SJSA1 (cell line): ENCODE results near the gene INSR. TPM values are rescaled to one million over a fixed set of nuclear protein-coding genes. Genes with fewer than 3 reads are reported as not detected.
A peak's percentile ranks its signal among the peaks of the same experiment; 100 is the strongest.

Source experiments
- DNase-seq, 2 experiments: peaks; one replicate each; pipeline ENCODE4 v3.0.0-alpha.2; 2015 to 2020; ENCODE audit warnings: low spot score in 2 of 2, low read depth in 1 of 2
- H3K27ac ChIP-seq: fragments of 250-450 bp; sonication (Bioruptor Pico); 2 replicates; pipeline ENCODE4 v1.5.1; 2020; ENCODE audit warnings: mild to moderate bottlenecking, moderate library complexity
- H3K27me3 ChIP-seq: fragments of 250-450 bp; sonication (Bioruptor Pico); replicated peaks from 2 replicates; pipeline ENCODE4 v1.5.1; 2020; ENCODE audit warnings: mild to moderate bottlenecking, moderate library complexity
- H3K36me3 ChIP-seq: fragments of 250-450 bp; sonication (Bioruptor Pico); 2 replicates; pipeline ENCODE4 v1.5.1; 2020; ENCODE audit warnings: mild to moderate bottlenecking
- H3K4me1 ChIP-seq: fragments of 250-450 bp; sonication (Bioruptor Pico); replicated peaks from 2 replicates; pipeline ENCODE4 v1.6.1; 2021; ENCODE audit warnings: mild to moderate bottlenecking
- H3K4me3 ChIP-seq: fragments of 250-450 bp; sonication (Bioruptor Pico); 2 replicates; pipeline ENCODE4 v1.5.1; 2020; ENCODE audit warnings: mild to moderate bottlenecking
- H3K9me3 ChIP-seq: fragments of 250-450 bp; sonication (Bioruptor Pico); replicated peaks from 2 replicates; pipeline ENCODE4 v1.5.1; 2020; ENCODE audit warnings: mild to moderate bottlenecking
- total RNA-seq: library from RNA; depleted of rRNA; stranded (reverse); fragments of >200 nt; shearing (Covaris generic); gene quantifications from 2 replicates; pipeline ENCODE4 v1.2.3, GENCODE V29; 2014

The INSR gene
- total RNA-seq, 1 experiment from 2014 or later, result 1.2 TPM

GRCh38 chr19:7197760-7198696, 96.2 kb downstream of the INSR start:
- 0 out of 2 replicates have a peak, but pooled peaks cover 3% of the 10 kb centered on the region for H3K9me3 ChIP-seq
- peaks cover 7% of the 10 kb centered on the region for H3K4me1 ChIP-seq
- peak; percentile 63 to 72 for DNase-seq
- H3K27me3 ChIP-seq, result no peaks in the 10 kb centered on the region
- H3K27ac ChIP-seq, result no peak overlapping the region
- H3K36me3 ChIP-seq, result no peaks in the 10 kb centered on the region
- peak overlapping the region; percentile 39 for H3K4me3 ChIP-seq

GRCh38 chr19:7197119-7197759, 97.0 kb downstream of the INSR start:
- H3K9me3 ChIP-seq, result 0 out of 2 replicates have a peak, but pooled peaks cover 3% of the 10 kb centered on the region
- H3K27me3 ChIP-seq, result no peaks in the 10 kb centered on the region
- peak; percentile 57 to 68 for DNase-seq
- no peak overlapping the region for H3K27ac ChIP-seq
- peaks cover 7% of the 10 kb centered on the region for H3K4me1 ChIP-seq
- H3K4me3 ChIP-seq, result no peak overlapping the region
- H3K36me3 ChIP-seq, result no peaks in the 10 kb centered on the region

- no peak overlapping the region for H3K27ac ChIP-seq
- H3K4me1 ChIP-seq, result peaks cover 7% of the 10 kb centered on the region
- no peak for DNase-seq
- no peak overlapping the region for H3K4me3 ChIP-seq
- no peaks in the 10 kb centered on the region for H3K27me3 ChIP-seq
- 0 out of 2 replicates have a peak, but pooled peaks cover 3% of the 10 kb centered on the region for H3K9me3 ChIP-seq
- no peaks in the 10 kb centered on the region for H3K36me3 ChIP-seq
Observed at GRCh38 chr19:7196763-7197118, 97.5 kb downstream of the INSR start.

GRCh38 chr19:7195046-7195445, 99.2 kb downstream of the INSR start:
- Histone ChIP-seq H3K9me3 (0 out of 2 replicates have a peak, but pooled peaks cover 3% of the 10 kb centered on the region), H3K4me1 (peaks cover 7% of the 10 kb centered on the region), H3K27ac (no peak overlapping the region), H3K4me3 (no peak overlapping the region), H3K27me3 (no peaks in the 10 kb centered on the region), H3K36me3 (no peaks in the 10 kb centered on the region)
- no peak for DNase-seq

- DNase-seq, result no peak
- Histone ChIP-seq H3K4me1 (peaks cover 7% of the 10 kb centered on the region), H3K4me3 (no peak overlapping the region), H3K27ac (no peak overlapping the region), H3K36me3 (no peaks in the 10 kb centered on the region), H3K9me3 (0 out of 2 replicates have a peak, but pooled peaks cover 3% of the 10 kb centered on the region), H3K27me3 (no peaks in the 10 kb centered on the region)
Observed at GRCh38 chr19:7194566-7194965, 99.6 kb downstream of the INSR start.

GRCh38 chr19:7191946-7192691, 102.1 kb downstream of the INSR start:
- no peak overlapping the region for H3K4me3 ChIP-seq
- H3K27me3 ChIP-seq, result no peaks in the 10 kb centered on the region
- no peak for DNase-seq
- H3K4me1 ChIP-seq, result no peaks in the 10 kb centered on the region
- no peaks in the 10 kb centered on the region for H3K36me3 ChIP-seq
- H3K9me3 ChIP-seq, result no peaks in the 10 kb centered on the region
- H3K27ac ChIP-seq, result no peak overlapping the region

GRCh38 chr19:7188698-7189629, 105.2 kb downstream of the INSR start:
- Histone ChIP-seq H3K27me3 (no peaks in the 10 kb centered on the region), H3K4me3 (no peak overlapping the region), H3K9me3 (no peaks in the 10 kb centered on the region), H3K36me3 (no peaks in the 10 kb centered on the region), H3K27ac (no peak overlapping the region), H3K4me1 (no peaks in the 10 kb centered on the region)
- no peak for DNase-seq

GRCh38 chr19:7187605-7188339, 106.4 kb downstream of the INSR start:
- Histone ChIP-seq H3K4me3 (no peak overlapping the region), H3K4me1 (no peaks in the 10 kb centered on the region), H3K27ac (no peak overlapping the region), H3K27me3 (no peaks in the 10 kb centered on the region), H3K36me3 (no peaks in the 10 kb centered on the region), H3K9me3 (no peaks in the 10 kb centered on the region)
- DNase-seq, result no peak

- DNase-seq, result no peak
- no peaks in the 10 kb centered on the region for H3K36me3 ChIP-seq
- no peaks in the 10 kb centered on the region for H3K4me1 ChIP-seq
- no peak overlapping the region for H3K27ac ChIP-seq
- no peaks in the 10 kb centered on the region; the same call in 1 of the 2 replicates for H3K9me3 ChIP-seq
- no peak overlapping the region for H3K4me3 ChIP-seq
- no peaks in the 10 kb centered on the region for H3K27me3 ChIP-seq
Observed at GRCh38 chr19:7182489-7182888, 111.7 kb downstream of the INSR start.

- DNase-seq, result no peak
- H3K4me1 ChIP-seq, result no peaks in the 10 kb centered on the region
- no peaks in the 10 kb centered on the region; the same call in 1 of the 2 replicates for H3K9me3 ChIP-seq
- no peaks in the 10 kb centered on the region for H3K27me3 ChIP-seq
- no peak overlapping the region for H3K27ac ChIP-seq
- no peak overlapping the region for H3K4me3 ChIP-seq
- H3K36me3 ChIP-seq, result no peaks in the 10 kb centered on the region
Observed at GRCh38 chr19:7179917-7180306, 114.3 kb downstream of the INSR start.

- no peak overlapping the region for H3K4me3 ChIP-seq
- no peak for DNase-seq
- no peaks in the 10 kb centered on the region for H3K36me3 ChIP-seq
- no peaks in the 10 kb centered on the region for H3K4me1 ChIP-seq
- no peaks in the 10 kb centered on the region; the same call in 1 of the 2 replicates for H3K9me3 ChIP-seq
- no peaks in the 10 kb centered on the region for H3K27me3 ChIP-seq
- no peak overlapping the region for H3K27ac ChIP-seq
Observed at GRCh38 chr19:7177926-7178325, 116.3 kb downstream of the INSR start.

GRCh38 chr19:7176792-7177191, 117.4 kb downstream of the INSR start:
- H3K27me3 ChIP-seq, result no peaks in the 10 kb centered on the region
- no peak overlapping the region for H3K27ac ChIP-seq
- H3K4me3 ChIP-seq, result no peak overlapping the region
- no peaks in the 10 kb centered on the region; the same call in 1 of the 2 replicates for H3K9me3 ChIP-seq
- DNase-seq, result no peak
- H3K4me1 ChIP-seq, result no peaks in the 10 kb centered on the region
- H3K36me3 ChIP-seq, result no peaks in the 10 kb centered on the region
